Tibial artery (tissue), 4 donors: ENCODE data around the gene LY9.

Experiments
- DNase-seq, 2 donors: peaks; one replicate each; pipeline ENCODE4 v3.0.0-alpha.2; 2019
- H3K27ac ChIP-seq, 2 donors: fragments of 200-600 bp; sonication (generic) in 1 of 2; 1 replicate in 1 of 2; 2 replicates in 1 of 2; pipeline ENCODE4 v1.5.1; 2018 to 2019; ENCODE audit warnings: mild to moderate bottlenecking in 1 of 2
- H3K27me3 ChIP-seq, 2 donors: fragments of 200-600 bp; sonication (generic) in 1 of 2; one replicate each; pipeline versions ENCODE4 v1.5.1 to v1.6.0; 2016 to 2019
- H3K36me3 ChIP-seq, 3 donors: fragments of 200-600 bp; sonication (generic) in 2 of 3; one replicate each; pipeline ENCODE4 v1.5.1; 2016 to 2019; ENCODE audit warnings: mild to moderate bottlenecking in 2 of 3
- H3K4me1 ChIP-seq, 4 donors: fragments of 200-600 bp; sonication (generic) in 2 of 4; 1 replicate in 3 of 4; 2 replicates in 1 of 4; pipeline ENCODE4 v1.5.1; 2016 to 2019
- H3K4me3 ChIP-seq, 2 donors: fragments of 200-600 bp; sonication (generic) in 1 of 2; 1 replicate in 1 of 2; 2 replicates in 1 of 2; pipeline ENCODE4 v1.5.1; 2018 to 2019; ENCODE audit warnings: mild to moderate bottlenecking in 2 of 2
- H3K9me3 ChIP-seq, 3 donors: fragments of 200-600 bp; sonication (generic) in 1 of 3; one replicate each; pipeline ENCODE4 v1.5.1; 2016 to 2019
- CTCF ChIP-seq, 2 experiments: fragments of 200-600 bp in 1 of 2; fragments of 450-650 bp in 1 of 2; IDR thresholded peaks; one replicate each; pipeline ENCODE4 v1.5.1; 2017 to 2019; ENCODE audit warnings: antibody characterized with exemption in 2 of 2, mild to moderate bottlenecking in 1 of 2, moderate library complexity in 1 of 2
- intact Hi-C: fragments of 100-400 bp; cut with DNase I; formaldehyde crosslinking; loops from one replicate; pipeline ENCODE4 v1.15.0; 2023; ENCODE audit warnings: low total_unique reads

Gene LY9

GRCh38 chr1:160761886-160762285, 34.1 kb upstream of the LY9 start:
- TF ChIP-seq CTCF (IDR thresholded peaks at IDR 0.05): no peak
- intact Hi-C loops: loop anchor here (5.0 kb wide), 1 partner anchor 580 kb away; no protein-coding TSS in a partner anchor
- DNase-seq: no peak
- Histone ChIP-seq H3K4me3 (no peak overlapping the region), H3K27me3 (no peaks in the 10 kb centered on the region), H3K27ac (no peak overlapping the region), H3K9me3 (no peaks in the 10 kb centered on the region), H3K36me3 (no peaks in the 10 kb centered on the region), H3K4me1 (no peaks in the 10 kb centered on the region)

GRCh38 chr1:160763993-160764392, 32.0 kb upstream of the LY9 start:
- peaks cover 0 to 8% (median 0%) of the 10 kb centered on the region in 4 donors for H3K4me1 ChIP-seq
- no peaks in the 10 kb centered on the region for H3K9me3 ChIP-seq
- no peak overlapping the region for H3K4me3 ChIP-seq
- intact Hi-C loops: loop anchor here (5.0 kb wide), 1 partner anchor 578 kb away; no protein-coding TSS in a partner anchor
- no peak for DNase-seq
- no peak for TF ChIP-seq CTCF (IDR thresholded peaks at IDR 0.05)
- H3K27ac ChIP-seq: no peak overlapping the region
- H3K36me3 ChIP-seq: no peaks in the 10 kb centered on the region
- H3K27me3 ChIP-seq: no peaks in the 10 kb centered on the region

- H3K36me3 ChIP-seq: no peaks in the 10 kb centered on the region
- no peak overlapping the region for H3K27ac ChIP-seq
- H3K4me3 ChIP-seq: no peak overlapping the region
- H3K4me1 ChIP-seq: peaks cover 0 to 8% (median 0%) of the 10 kb centered on the region in 4 donors
- H3K9me3 ChIP-seq: no peaks in the 10 kb centered on the region
- no peaks in the 10 kb centered on the region for H3K27me3 ChIP-seq
- DNase-seq: no peak
- intact Hi-C loops: no loop called here
- no peak for TF ChIP-seq CTCF (IDR thresholded peaks at IDR 0.05)
These were observed 28.3 kb upstream of the LY9 start for GRCh38 chr1:160767395-160768294.

- no peak overlapping the region for H3K4me3 ChIP-seq
These were observed 27.7 kb upstream of the LY9 start for GRCh38 chr1:160768295-160768657.

GRCh38 chr1:160772331-160772730, 23.6 kb upstream of the LY9 start:
- no peak for DNase-seq
- intact Hi-C loops: no loop called here
- no peak for TF ChIP-seq CTCF (IDR thresholded peaks at IDR 0.05)
- no peak overlapping the region for H3K27ac ChIP-seq
- no peak overlapping the region for H3K4me3 ChIP-seq
- H3K9me3 ChIP-seq: no peaks in the 10 kb centered on the region
- H3K4me1 ChIP-seq: peaks cover 0 to 8% (median 0%) of the 10 kb centered on the region in 4 donors
- no peaks in the 10 kb centered on the region for H3K27me3 ChIP-seq
- no peaks in the 10 kb centered on the region for H3K36me3 ChIP-seq

More at GRCh38 chr1:160768295-160768657, 27.7 kb upstream of the LY9 start:
- H3K27me3 ChIP-seq: no peaks in the 10 kb centered on the region
- no peak for TF ChIP-seq CTCF (IDR thresholded peaks at IDR 0.05)
- peaks cover 0 to 8% (median 0%) of the 10 kb centered on the region in 4 donors for H3K4me1 ChIP-seq
- intact Hi-C loops: no loop called here
- no peaks in the 10 kb centered on the region for H3K36me3 ChIP-seq
- no peak for DNase-seq
- H3K9me3 ChIP-seq: no peaks in the 10 kb centered on the region
- no peak overlapping the region for H3K27ac ChIP-seq
